ENCODE data around the gene DDX6. TPM values are rescaled to one million over a fixed set of nuclear protein-coding genes. Genes with fewer than 3 reads are reported as not detected.
A peak's percentile ranks its signal among the peaks of the same experiment; 100 is the strongest.
"Not testable (repeated sequence)": the region's sequence is repeated elsewhere in the genome, so short reads cannot be mapped to it uniquely, and the experiment has no call there.

The DDX6 gene
- total RNA-seq, 5 donors from 2014 or later (not counting 1 experiment from before 2014, with no cell fraction given) = 220 to 312 (median 244) TPM

DNA sequence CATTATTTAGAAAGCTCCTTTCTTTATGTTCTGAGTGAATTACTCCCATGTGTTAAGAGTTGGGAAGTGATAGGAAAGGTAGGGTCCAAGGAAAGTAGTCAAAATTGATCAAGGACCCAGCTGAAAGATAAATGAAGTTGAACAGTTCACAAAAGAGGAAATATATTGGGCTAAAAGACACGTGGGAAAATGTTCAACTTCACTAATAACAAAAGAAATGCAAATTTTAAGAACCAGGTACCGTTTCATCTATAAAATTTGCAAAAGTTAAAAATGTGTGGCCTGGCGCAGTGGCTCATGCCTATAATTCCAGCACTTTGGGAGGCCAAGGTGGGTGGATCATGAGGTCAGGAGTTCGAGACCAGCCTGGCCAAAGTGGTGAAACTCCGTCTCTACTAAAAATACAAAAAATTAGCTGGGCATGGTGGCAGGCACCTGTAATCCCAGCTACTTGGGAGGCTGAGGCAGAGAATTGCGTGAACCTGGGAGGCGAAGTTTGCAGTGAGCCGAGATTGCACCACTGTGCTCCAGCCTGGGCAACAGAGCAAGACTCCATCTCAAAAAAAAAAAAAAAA lies 32.1 kb upstream of the DDX6 start:
- no CpG with 5 or more reads among the region's 8 CpGs for WGBS (ENCODE audit: insufficient coverage)
- H3K9me3 Mint-ChIP-seq; DNase-seq; CTCF ChIA-PET; H3K27me3 ChIP-seq (replicated peaks in 1 of 2; ENCODE audit: control insufficient read depth in 2 of 2, extremely low read depth in 1 of 2, insufficient read depth in 2 of 2, low read length in 1 of 2); POLR2A ChIA-PET; H3K4me1 ChIP-seq (ENCODE audit: control insufficient read depth in 1 of 2, extremely low read depth in 1 of 2, insufficient read depth in 2 of 2, low read length in 2 of 2); H3K36me3 Mint-ChIP-seq; H3K4me3 Mint-ChIP-seq; H3K36me3 ChIP-seq (ENCODE audit: control insufficient read depth in 2 of 2, extremely low read depth in 1 of 2, insufficient read depth in 1 of 2, low read length in 1 of 2); ATAC-seq (replicated peaks in 1 of 4); H3K27me3 Mint-ChIP-seq; H3K4me3 ChIP-seq (ENCODE audit: control insufficient read depth in 1 of 2, extremely low read depth in 1 of 2, low read length in 1 of 2); H3K27ac Mint-ChIP-seq; H3K27ac ChIP-seq (ENCODE audit: low read length); H3K9me3 ChIP-seq: not testable (repeated sequence)
- peaks cover 0 to 20% (median 7%) of the 10 kb centered on the region in 3 donors for H3K4me1 Mint-ChIP-seq

DNA sequence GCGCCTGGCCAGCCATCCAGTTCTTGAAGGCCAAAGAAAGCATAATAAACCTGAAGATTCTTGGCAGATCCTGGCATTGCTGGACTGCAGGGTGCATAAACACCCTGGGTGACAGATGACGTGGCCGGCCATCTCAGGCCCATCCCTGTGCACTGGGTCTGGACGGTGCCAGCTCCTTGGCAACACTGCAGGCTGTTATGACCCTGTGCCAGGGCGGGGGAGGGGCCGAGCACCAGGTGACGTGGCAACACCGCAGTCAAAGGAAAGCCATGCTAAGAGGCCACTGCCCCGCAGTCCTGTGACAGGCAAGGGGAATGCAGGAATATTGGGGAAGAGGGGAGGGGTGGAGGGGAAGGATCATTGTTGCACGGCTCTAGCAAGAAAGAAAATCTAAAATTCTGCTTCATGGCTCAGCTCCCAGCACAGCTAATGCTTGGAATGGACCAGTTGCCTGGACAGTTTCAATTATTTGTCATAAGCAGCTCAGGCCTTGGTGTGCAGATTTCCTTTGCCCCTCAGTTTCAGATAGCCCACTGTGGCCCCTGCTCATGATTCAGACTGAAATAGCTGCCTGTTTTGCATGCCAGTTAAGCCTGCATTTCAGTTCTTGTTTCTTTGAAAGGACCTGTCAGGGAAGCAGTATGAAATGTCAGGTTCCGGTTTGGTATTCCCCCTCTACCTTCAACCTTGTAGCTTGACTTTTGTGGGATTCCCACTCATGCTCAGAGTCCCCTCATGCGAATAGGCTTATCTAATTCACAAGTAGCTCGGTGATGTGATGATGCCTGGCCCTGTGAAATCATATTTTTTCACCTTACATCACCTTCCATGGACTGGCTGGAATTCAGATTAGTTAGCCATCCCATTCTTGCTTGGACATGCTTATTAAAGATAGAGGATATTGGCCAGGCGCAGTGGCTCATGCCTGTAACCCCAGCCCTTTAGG lies 29.7 kb upstream of the DDX6 start:
- peak in 1 of 35 experiments; percentile 36 for DNase-seq
- POLR2A ChIA-PET = no interaction called here
- WGBS (ENCODE audit: insufficient coverage) = 68% methylated on average over 12 of the region's 14 CpGs

DNA sequence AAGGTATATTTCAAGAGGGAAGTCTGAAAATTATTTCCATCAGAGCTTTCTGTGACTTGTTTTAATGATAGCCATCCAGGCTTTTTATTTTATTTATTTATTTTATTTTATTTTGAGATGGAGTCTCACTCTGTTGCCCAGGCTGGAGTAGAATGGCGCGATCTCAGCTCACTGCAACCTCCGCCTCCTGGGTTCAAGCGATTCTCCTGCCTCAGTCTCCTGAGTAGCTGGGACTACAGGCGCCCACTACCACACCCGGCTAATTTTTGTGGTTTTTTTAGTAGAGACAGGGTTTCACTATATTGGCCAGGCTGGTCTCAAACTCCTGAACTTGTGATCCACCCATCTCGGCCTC lies 29.0 kb upstream of the DDX6 start:
- H3K27me3 Mint-ChIP-seq; H3K4me3 Mint-ChIP-seq; H3K4me1 ChIP-seq (ENCODE audit: control insufficient read depth in 1 of 2, extremely low read depth in 1 of 2, insufficient read depth in 2 of 2, low read length in 2 of 2); H3K4me3 ChIP-seq (ENCODE audit: control insufficient read depth in 1 of 2, extremely low read depth in 1 of 2, low read length in 1 of 2); H3K27ac ChIP-seq (ENCODE audit: low read length); H3K27ac Mint-ChIP-seq; H3K27me3 ChIP-seq (replicated peaks in 1 of 2; ENCODE audit: control insufficient read depth in 2 of 2, extremely low read depth in 1 of 2, insufficient read depth in 2 of 2, low read length in 1 of 2); H3K9me3 Mint-ChIP-seq; DNase-seq; POLR2A ChIA-PET; H3K9me3 ChIP-seq; H3K36me3 ChIP-seq (ENCODE audit: control insufficient read depth in 2 of 2, extremely low read depth in 1 of 2, insufficient read depth in 1 of 2, low read length in 1 of 2); ATAC-seq (replicated peaks in 1 of 4); CTCF ChIA-PET; H3K36me3 Mint-ChIP-seq: not testable (repeated sequence)
- peaks cover 0 to 20% (median 7%) of the 10 kb centered on the region in 3 donors for H3K4me1 Mint-ChIP-seq
- 86% methylated on average over 1 of the region's 7 CpGs for WGBS (ENCODE audit: insufficient coverage)

More for the DNA sequence above, 29.7 kb upstream of the DDX6 start:
- no peak overlapping the region for H3K27ac ChIP-seq (ENCODE audit: low read length)
- Mint-ChIP-seq H3K9me3 (no peaks in the 10 kb centered on the region), H3K27me3 (no peaks in the 10 kb centered on the region), H3K4me1 (peaks cover 0 to 20% (median 7%) of the 10 kb centered on the region in 3 donors), H3K36me3 (no peaks in the 10 kb centered on the region), H3K4me3 (no peak overlapping the region), H3K27ac (peak overlapping the region in 1 of 2 donors; percentile 27)
- H3K27me3 ChIP-seq (replicated peaks in 1 of 2; ENCODE audit: control insufficient read depth in 2 of 2, extremely low read depth in 1 of 2, insufficient read depth in 2 of 2, low read length in 1 of 2) = no peaks in the 10 kb centered on the region
- CTCF ChIA-PET = no interaction called here
- H3K4me1 ChIP-seq (ENCODE audit: control insufficient read depth in 1 of 2, extremely low read depth in 1 of 2, insufficient read depth in 2 of 2, low read length in 2 of 2) = peaks cover 0 to 8% of the 10 kb centered on the region in 2 experiments
- H3K36me3 ChIP-seq (ENCODE audit: control insufficient read depth in 2 of 2, extremely low read depth in 1 of 2, insufficient read depth in 1 of 2, low read length in 1 of 2) = no peaks in the 10 kb centered on the region
- no peaks in the 10 kb centered on the region for H3K9me3 ChIP-seq
- ATAC-seq (replicated peaks in 1 of 4) = peak in 1 of 4 experiments; percentile 57
- no peak overlapping the region for H3K4me3 ChIP-seq (ENCODE audit: control insufficient read depth in 1 of 2, extremely low read depth in 1 of 2, low read length in 1 of 2)

DNA sequence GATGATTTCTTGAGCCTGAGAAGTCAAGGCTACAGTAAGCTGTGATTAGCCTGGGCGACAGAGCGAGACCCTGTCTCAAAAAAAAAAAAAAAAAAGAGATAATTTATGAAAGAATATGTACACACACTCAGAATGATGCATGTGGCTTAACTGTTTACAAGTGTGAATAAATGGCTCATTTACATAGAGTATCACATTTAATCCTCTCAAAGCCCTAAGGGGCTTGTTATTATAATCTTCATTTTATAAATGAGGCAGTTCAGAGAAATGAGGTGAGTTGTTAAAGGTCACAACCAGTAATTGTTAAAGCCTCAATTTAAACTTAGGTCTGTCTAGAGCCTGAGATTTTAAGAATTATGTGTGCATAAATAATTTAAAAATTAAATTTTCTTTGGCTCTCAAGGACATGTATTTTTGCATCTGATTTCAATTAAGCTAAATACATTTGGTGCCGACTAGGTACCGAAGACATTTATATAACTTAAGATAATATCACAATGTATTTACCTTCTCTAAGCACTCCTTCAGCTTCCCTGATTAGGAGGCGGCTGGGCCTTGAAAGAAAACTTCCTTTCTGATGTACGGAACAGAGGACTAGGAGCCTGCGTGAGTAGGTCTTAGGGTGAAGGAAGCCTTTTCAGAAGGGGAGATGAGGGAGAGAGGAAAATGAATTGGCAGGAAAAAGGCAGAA lies 28.5 kb upstream of the DDX6 start:
- Mint-ChIP-seq H3K27ac (no peak overlapping the region), H3K9me3 (no peaks in the 10 kb centered on the region), H3K4me3 (no peak overlapping the region), H3K27me3 (no peaks in the 10 kb centered on the region), H3K36me3 (no peaks in the 10 kb centered on the region), H3K4me1 (peaks cover 0 to 20% (median 7%) of the 10 kb centered on the region in 3 donors)
- Histone ChIP-seq H3K4me3 (ENCODE audit: control insufficient read depth in 1 of 2, extremely low read depth in 1 of 2, low read length in 1 of 2) (no peak overlapping the region), H3K27me3 (replicated peaks in 1 of 2; ENCODE audit: control insufficient read depth in 2 of 2, extremely low read depth in 1 of 2, insufficient read depth in 2 of 2, low read length in 1 of 2) (no peaks in the 10 kb centered on the region), H3K27ac (ENCODE audit: low read length) (no peak overlapping the region), H3K9me3 (no peaks in the 10 kb centered on the region), H3K4me1 (ENCODE audit: control insufficient read depth in 1 of 2, extremely low read depth in 1 of 2, insufficient read depth in 2 of 2, low read length in 2 of 2) (peaks cover 0 to 8% of the 10 kb centered on the region in 2 experiments), H3K36me3 (ENCODE audit: control insufficient read depth in 2 of 2, extremely low read depth in 1 of 2, insufficient read depth in 1 of 2, low read length in 1 of 2) (no peaks in the 10 kb centered on the region)
- 90% methylated on average over 2 of the region's 7 CpGs for WGBS (ENCODE audit: insufficient coverage)
- CTCF ChIA-PET = interaction anchor here (0.6 to 0.7 kb wide), 3 partner anchors 8 to 1883 kb away, joined by 4 to 8 read pairs (median 4); no protein-coding TSS in a partner anchor
- POLR2A ChIA-PET = interaction anchor here in 1 of 2 donors (0.6 kb wide), 1 partner anchor 856 kb away, joined by 6 read pairs; no protein-coding TSS in a partner anchor
- no peak for ATAC-seq (replicated peaks in 1 of 4)
- DNase-seq = no peak

DNA sequence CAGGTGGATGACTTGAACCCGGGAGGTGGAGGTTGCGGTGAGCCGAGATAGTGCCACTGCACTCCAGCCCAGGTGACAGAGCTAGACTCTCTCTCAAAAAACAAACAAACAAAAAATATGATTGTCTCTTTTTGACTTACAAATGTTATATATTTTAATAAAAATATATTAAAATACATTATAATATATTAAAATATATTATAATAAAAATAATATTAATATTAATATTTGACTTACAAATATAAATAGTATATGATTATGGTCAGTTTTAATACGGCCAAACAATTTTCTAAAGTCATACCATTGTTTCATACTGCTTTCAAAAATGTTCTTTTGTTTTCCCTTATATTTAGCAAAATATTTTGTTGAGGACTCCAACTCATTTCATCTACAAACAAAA lies 27.2 kb upstream of the DDX6 start:
- Mint-ChIP-seq H3K4me3 (no peak overlapping the region), H3K36me3 (no peaks in the 10 kb centered on the region), H3K9me3 (no peaks in the 10 kb centered on the region), H3K27me3 (no peaks in the 10 kb centered on the region), H3K27ac (no peak overlapping the region), H3K4me1 (peaks cover 7 to 24% (median 11%) of the 10 kb centered on the region in 3 donors)
- POLR2A ChIA-PET = no interaction called here
- Histone ChIP-seq H3K27ac (ENCODE audit: low read length) (no peak overlapping the region), H3K4me1 (ENCODE audit: control insufficient read depth in 1 of 2, extremely low read depth in 1 of 2, insufficient read depth in 2 of 2, low read length in 2 of 2) (peaks cover 0 to 8% of the 10 kb centered on the region in 2 experiments), H3K27me3 (replicated peaks in 1 of 2; ENCODE audit: control insufficient read depth in 2 of 2, extremely low read depth in 1 of 2, insufficient read depth in 2 of 2, low read length in 1 of 2) (no peaks in the 10 kb centered on the region), H3K9me3 (no peaks in the 10 kb centered on the region), H3K36me3 (ENCODE audit: control insufficient read depth in 2 of 2, extremely low read depth in 1 of 2, insufficient read depth in 1 of 2, low read length in 1 of 2) (no peaks in the 10 kb centered on the region), H3K4me3 (ENCODE audit: control insufficient read depth in 1 of 2, extremely low read depth in 1 of 2, low read length in 1 of 2) (no peak overlapping the region)
- no peak for DNase-seq
- no CpG with 5 or more reads among the region's 4 CpGs for WGBS (ENCODE audit: insufficient coverage)
- no peak for ATAC-seq (replicated peaks in 1 of 4)
- CTCF ChIA-PET = no interaction called here

DNA sequence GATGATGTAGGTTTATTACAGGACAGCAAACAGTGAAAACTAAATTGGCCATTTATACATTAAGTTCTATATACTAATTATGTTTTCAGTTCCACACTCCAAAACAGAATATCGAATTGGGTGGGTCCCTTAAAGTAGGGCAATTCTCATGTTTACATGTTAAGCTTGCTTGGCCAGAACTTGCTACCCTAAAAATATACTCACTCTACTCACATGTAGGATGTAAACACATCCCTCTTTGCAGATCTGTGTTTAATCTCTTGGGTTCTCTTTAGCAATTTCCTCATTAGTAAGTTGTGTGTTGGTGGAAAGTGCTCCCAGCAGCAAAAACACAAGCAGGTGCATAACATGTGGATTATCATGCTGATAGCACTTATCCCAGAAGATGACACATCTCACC lies 22.6 kb upstream of the DDX6 start:
- no peaks in the 10 kb centered on the region for H3K9me3 Mint-ChIP-seq
- Histone ChIP-seq H3K36me3 (ENCODE audit: control insufficient read depth in 2 of 2, extremely low read depth in 1 of 2, insufficient read depth in 1 of 2, low read length in 1 of 2) (no peaks in the 10 kb centered on the region), H3K27me3 (replicated peaks in 1 of 2; ENCODE audit: control insufficient read depth in 2 of 2, extremely low read depth in 1 of 2, insufficient read depth in 2 of 2, low read length in 1 of 2) (no peaks in the 10 kb centered on the region), H3K4me1 (ENCODE audit: control insufficient read depth in 1 of 2, extremely low read depth in 1 of 2, insufficient read depth in 2 of 2, low read length in 2 of 2) (no peaks in the 10 kb centered on the region), H3K9me3 (no peaks in the 10 kb centered on the region), H3K27ac (ENCODE audit: low read length) (no peak overlapping the region), H3K4me3 (ENCODE audit: control insufficient read depth in 1 of 2, extremely low read depth in 1 of 2, low read length in 1 of 2) (no peak overlapping the region)
- ChIA-PET CTCF (no interaction called here), POLR2A (interaction anchor here in 1 of 2 donors (0.6 kb wide), 1 partner anchor 54 kb away, joined by 3 read pairs; no protein-coding TSS in a partner anchor)
- H3K27ac Mint-ChIP-seq = peak overlapping the region in 1 of 2 donors; percentile 13
- DNase-seq (no peak), ATAC-seq (replicated peaks in 1 of 4) (no peak)
- H3K4me3 Mint-ChIP-seq = no peak overlapping the region
- H3K4me1 Mint-ChIP-seq = peaks cover 7 to 9% (median 9%) of the 10 kb centered on the region in 3 donors
- 100% methylated on average over 1 of the region's 1 CpG for WGBS (ENCODE audit: insufficient coverage)
- no peaks in the 10 kb centered on the region for H3K36me3 Mint-ChIP-seq
- no peaks in the 10 kb centered on the region for H3K27me3 Mint-ChIP-seq
